ENCODE measurements around the gene GUCY2F.

Gene GUCY2F

DNA sequence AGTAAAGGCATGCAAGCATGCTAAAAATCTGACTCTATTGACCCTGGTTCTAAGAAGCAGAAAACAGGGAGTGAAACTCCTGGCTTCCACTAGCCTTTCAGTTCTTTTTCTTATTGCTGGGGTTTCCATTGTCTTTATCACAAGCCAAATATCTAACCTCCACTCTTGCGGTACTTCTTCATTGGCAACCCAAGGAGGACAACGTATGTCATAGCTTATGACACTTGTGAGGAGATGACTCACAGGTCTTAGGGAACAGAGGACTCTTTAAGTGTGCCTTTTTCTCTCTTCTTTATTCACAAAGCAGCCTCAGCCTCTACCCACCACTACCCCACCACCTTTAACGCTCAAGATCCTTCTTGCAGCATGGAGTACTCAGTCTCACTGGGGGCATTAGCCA is 124.2 kb downstream of the GUCY2F start:
- CTCF ChIA-PET = no interaction called here

DNA sequence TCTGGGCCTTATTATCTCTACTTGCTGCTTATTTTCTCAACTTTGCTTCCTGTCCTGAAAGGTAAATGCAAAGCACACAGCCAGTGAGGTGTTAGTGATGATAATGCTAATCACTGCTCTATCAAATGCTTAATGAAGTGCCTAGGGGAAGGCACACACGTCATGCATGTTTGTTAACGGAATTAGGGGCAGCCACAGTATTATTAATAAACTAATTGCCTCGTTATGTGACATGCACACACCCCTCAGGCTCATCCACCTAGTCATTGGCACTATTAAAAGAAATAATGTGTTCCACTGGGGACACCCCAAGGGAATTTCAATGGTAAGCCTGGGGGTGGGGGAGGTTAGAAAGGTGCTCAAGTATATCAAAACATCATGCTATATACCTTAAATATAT is 125.2 kb downstream of the GUCY2F start:
- POLR2A ChIA-PET = no interaction called here
- TF ChIP-seq TARDBP (IDR thresholded peaks at IDR 0.05) (no peak), FOXM1 (IDR thresholded peaks at IDR 0.05; ENCODE audit: borderline replicate concordance) (no peak), ARNT (IDR thresholded peaks at IDR 0.05) (no peak), CTBP1 (IDR thresholded peaks at IDR 0.05; ENCODE audit: borderline replicate concordance) (no peak)
- TF ChIP-seq, protein P1, sequence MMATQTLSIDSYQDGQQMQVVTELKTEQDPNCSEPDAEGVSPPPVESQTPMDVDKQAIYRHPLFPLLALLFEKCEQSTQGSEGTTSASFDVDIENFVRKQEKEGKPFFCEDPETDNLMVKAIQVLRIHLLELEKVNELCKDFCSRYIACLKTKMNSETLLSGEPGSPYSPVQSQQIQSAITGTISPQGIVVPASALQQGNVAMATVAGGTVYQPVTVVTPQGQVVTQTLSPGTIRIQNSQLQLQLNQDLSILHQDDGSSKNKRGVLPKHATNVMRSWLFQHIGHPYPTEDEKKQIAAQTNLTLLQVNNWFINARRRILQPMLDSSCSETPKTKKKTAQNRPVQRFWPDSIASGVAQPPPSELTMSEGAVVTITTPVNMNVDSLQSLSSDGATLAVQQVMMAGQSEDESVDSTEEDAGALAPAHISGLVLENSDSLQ (IDR thresholded peaks at IDR 0.05) = no peak
- no peak for DNase-seq (ENCODE audit: extremely low spot score)
- CTCF ChIA-PET = no interaction called here

More for the DNA sequence above, 124.2 kb downstream of the GUCY2F start:
- no peak for DNase-seq (ENCODE audit: extremely low spot score)
- no peak for TF ChIP-seq FOXM1 (IDR thresholded peaks at IDR 0.05; ENCODE audit: borderline replicate concordance)
- no peak for TF ChIP-seq HDGF (IDR thresholded peaks at IDR 0.05; ENCODE audit: borderline replicate concordance)
- TF ChIP-seq FOXA1 (IDR thresholded peaks at IDR 0.05) = no peak
- no peak for TF ChIP-seq ELF4 (IDR thresholded peaks at IDR 0.05)
- TF ChIP-seq, protein P1 (IDR thresholded peaks at IDR 0.05) = no peak
- no peak for TF ChIP-seq LEF1 (IDR thresholded peaks at IDR 0.05; ENCODE audit: borderline replicate concordance)
- POLR2A ChIA-PET = no interaction called here

DNA sequence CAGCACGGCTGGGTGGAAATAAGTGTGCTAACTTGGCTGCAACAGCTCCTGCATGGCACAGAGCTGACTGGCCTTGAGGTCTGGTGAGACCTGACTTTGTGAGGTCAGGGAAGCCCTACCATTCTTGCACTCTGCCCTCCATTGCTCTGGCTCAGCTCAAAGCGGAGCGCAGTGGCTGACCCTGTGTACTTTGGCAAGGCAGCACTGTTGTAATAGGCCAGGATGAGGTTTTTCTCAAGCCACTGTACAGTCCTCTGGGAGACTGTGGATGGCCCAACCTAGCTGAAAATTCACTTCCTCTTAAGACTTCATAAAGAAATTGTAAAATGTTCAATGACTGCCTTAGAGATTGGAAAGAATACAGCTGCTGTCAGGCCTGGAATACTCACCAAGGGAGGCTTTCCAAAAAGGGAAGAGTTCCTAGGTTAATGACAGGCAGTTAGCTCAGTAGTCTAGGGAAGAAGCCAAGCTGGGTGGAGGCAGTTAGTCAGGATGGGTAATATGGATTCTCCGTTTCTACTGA is 129.8 kb downstream of the GUCY2F start:
- TF ChIP-seq L3MBTL2 (conservative IDR thresholded peaks at IDR 0.05) (no peak), ARNT (IDR thresholded peaks at IDR 0.05) (no peak), FOXK2 (IDR thresholded peaks at IDR 0.05) (no peak), SP1 (IDR thresholded peaks at IDR 0.05) (no peak), FOXM1 (IDR thresholded peaks at IDR 0.05; ENCODE audit: borderline replicate concordance) (no peak), BHLHE40 (IDR thresholded peaks at IDR 0.05; ENCODE audit: borderline replicate concordance) (no peak), TARDBP (IDR thresholded peaks at IDR 0.05) (no peak), ZNF384 (IDR thresholded peaks at IDR 0.05) (no peak), ELF4 (IDR thresholded peaks at IDR 0.05) (no peak), FOXA1 (IDR thresholded peaks at IDR 0.05) (no peak), CTBP1 (IDR thresholded peaks at IDR 0.05; ENCODE audit: borderline replicate concordance) (no peak), SUZ12 (IDR thresholded peaks at IDR 0.05) (no peak), HDGF (IDR thresholded peaks at IDR 0.05; ENCODE audit: borderline replicate concordance) (no peak), LEF1 (IDR thresholded peaks at IDR 0.05; ENCODE audit: borderline replicate concordance) (no peak), NFRKB (IDR thresholded peaks at IDR 0.05) (no peak)
- TF ChIP-seq, protein P1 (IDR thresholded peaks at IDR 0.05) = no peak
- CTCF ChIA-PET = no interaction called here
- DNase-seq (ENCODE audit: extremely low spot score) = no peak
- POLR2A ChIA-PET = no interaction called here

DNA sequence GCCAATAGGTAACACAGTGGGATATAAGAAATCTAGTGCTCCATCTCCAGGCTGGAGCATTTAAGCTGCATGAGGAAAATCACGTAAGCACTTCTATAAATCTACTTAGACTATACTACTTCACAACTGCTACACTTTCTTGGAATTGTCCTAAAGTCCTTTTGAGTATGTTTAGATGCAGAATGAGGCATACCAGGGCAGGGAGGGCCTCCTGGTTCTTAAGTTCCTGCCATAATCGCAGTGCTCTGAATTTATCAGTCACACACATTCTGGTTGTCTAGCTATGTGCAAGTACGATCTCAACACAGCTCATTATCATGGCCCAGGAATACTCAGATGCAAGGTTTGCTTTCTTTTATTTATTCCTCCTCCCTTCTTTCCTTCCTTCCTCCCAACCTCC is 130.3 kb downstream of the GUCY2F start:
- ChIA-PET CTCF (no interaction called here), POLR2A (no interaction called here)
- no peak for DNase-seq (ENCODE audit: extremely low spot score)
- TF ChIP-seq L3MBTL2 (conservative IDR thresholded peaks at IDR 0.05) = no peak
- no peak for TF ChIP-seq ELF4 (IDR thresholded peaks at IDR 0.05)
- no peak for TF ChIP-seq HDGF (IDR thresholded peaks at IDR 0.05; ENCODE audit: borderline replicate concordance)
- no peak for TF ChIP-seq FOXK2 (IDR thresholded peaks at IDR 0.05)
- TF ChIP-seq ARNT (IDR thresholded peaks at IDR 0.05) = no peak
- TF ChIP-seq SP1 (IDR thresholded peaks at IDR 0.05) = no peak
- TF ChIP-seq LEF1 (IDR thresholded peaks at IDR 0.05; ENCODE audit: borderline replicate concordance) = no peak
- TF ChIP-seq NFRKB (IDR thresholded peaks at IDR 0.05) = no peak
- TF ChIP-seq FOXA1 (IDR thresholded peaks at IDR 0.05) = no peak

DNA sequence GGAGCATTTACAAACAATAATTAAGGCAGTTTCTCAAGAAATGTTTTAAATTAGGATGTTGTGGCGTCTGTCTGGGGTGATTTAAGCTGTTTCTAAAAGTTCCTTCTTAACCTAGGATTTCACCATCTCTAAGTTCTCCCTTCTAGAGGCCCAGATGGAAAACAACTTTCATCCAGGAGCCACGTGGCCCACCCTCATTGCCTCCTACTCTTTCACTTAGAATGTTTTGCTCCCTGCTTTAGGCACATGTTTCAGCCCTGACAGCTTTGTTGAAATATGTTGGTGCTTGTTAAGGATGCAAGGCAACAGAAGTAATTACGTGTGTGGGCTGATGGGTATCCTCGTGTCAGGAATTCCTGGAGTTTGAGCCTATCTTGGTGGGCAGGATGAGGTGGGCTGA is 131.3 kb downstream of the GUCY2F start:
- POLR2A ChIA-PET = no interaction called here

More for the DNA sequence above, 131.3 kb downstream of the GUCY2F start:
- TF ChIP-seq LEF1 (IDR thresholded peaks at IDR 0.05; ENCODE audit: borderline replicate concordance) (no peak), HDGF (IDR thresholded peaks at IDR 0.05; ENCODE audit: borderline replicate concordance) (no peak), SP1 (IDR thresholded peaks at IDR 0.05) (no peak), ZNF384 (IDR thresholded peaks at IDR 0.05) (no peak), FOXM1 (IDR thresholded peaks at IDR 0.05; ENCODE audit: borderline replicate concordance) (no peak), SUZ12 (IDR thresholded peaks at IDR 0.05) (no peak), ARNT (IDR thresholded peaks at IDR 0.05) (no peak), NFRKB (IDR thresholded peaks at IDR 0.05) (no peak), FOXK2 (IDR thresholded peaks at IDR 0.05) (no peak), CTBP1 (IDR thresholded peaks at IDR 0.05; ENCODE audit: borderline replicate concordance) (no peak), TARDBP (IDR thresholded peaks at IDR 0.05) (no peak), BHLHE40 (IDR thresholded peaks at IDR 0.05; ENCODE audit: borderline replicate concordance) (no peak), FOXA1 (IDR thresholded peaks at IDR 0.05) (no peak), L3MBTL2 (conservative IDR thresholded peaks at IDR 0.05) (no peak), ELF4 (IDR thresholded peaks at IDR 0.05) (no peak)
- TF ChIP-seq, protein P1 (IDR thresholded peaks at IDR 0.05) = no peak
- CTCF ChIA-PET = no interaction called here
- DNase-seq (ENCODE audit: extremely low spot score) = no peak

All from HEK293T (cell line).